Parathyroid adenoma (tissue), 2 donors: Measurements from ENCODE around the gene DNAJC5.

Source experiments
- H2AFZ ChIP-seq: fragments of 300-600 bp; sonication (generic); one replicate; pipeline ENCODE4 v1.7.0; 2017; ENCODE audit warnings: antibody characterized with exemption, mild to moderate bottlenecking
- H3K27ac ChIP-seq: fragments of 300-600 bp; sonication (generic); one replicate; pipeline ENCODE4 v1.7.0; 2017
- H3K27me3 ChIP-seq: fragments of 300-600 bp; sonication (generic); one replicate; pipeline ENCODE4 v1.7.0; 2017; ENCODE audit warnings: low read length; ENCODE audit not compliant: control insufficient read depth, insufficient read depth
- H3K36me3 ChIP-seq: fragments of 300-600 bp; sonication (generic); one replicate; pipeline ENCODE4 v1.7.0; 2017; ENCODE audit warnings: low read length; ENCODE audit not compliant: control insufficient read depth, insufficient read depth
- H3K4me1 ChIP-seq: fragments of 300-600 bp; sonication (generic); one replicate; pipeline ENCODE4 v1.7.0; 2017; ENCODE audit warnings: control low read depth
- H3K4me2 ChIP-seq: fragments of 300-600 bp; sonication (generic); one replicate; pipeline ENCODE4 v1.7.0; 2017; ENCODE audit warnings: low read length
- H3K4me3 ChIP-seq: fragments of 300-600 bp; sonication (generic); one replicate; pipeline ENCODE4 v1.7.0; 2017; ENCODE audit warnings: low read depth, low read length
- H3K79me2 ChIP-seq: fragments of 300-600 bp; sonication (generic); one replicate; pipeline ENCODE4 v1.7.0; 2017; ENCODE audit warnings: control low read depth
- H3K9ac ChIP-seq: fragments of 300-600 bp; sonication (generic); one replicate; pipeline ENCODE4 v1.7.0; 2017; ENCODE audit warnings: mild to moderate bottlenecking
- H3K9me3 ChIP-seq: fragments of 300-600 bp; sonication (generic); one replicate; pipeline ENCODE4 v1.7.0; 2017; ENCODE audit warnings: low read length; ENCODE audit not compliant: control insufficient read depth
- TF ChIP-seq, protein P1 (sequence below): fragments of 300-600 bp; sonication (generic); IDR thresholded peaks from one replicate; pipeline ENCODE4 v1.7.0; 2017; ENCODE audit warnings: antibody characterized with exemption, mild to moderate bottlenecking
- donor health status: primary hyperparathyroidism.

DNAJC5 gene

DNA sequence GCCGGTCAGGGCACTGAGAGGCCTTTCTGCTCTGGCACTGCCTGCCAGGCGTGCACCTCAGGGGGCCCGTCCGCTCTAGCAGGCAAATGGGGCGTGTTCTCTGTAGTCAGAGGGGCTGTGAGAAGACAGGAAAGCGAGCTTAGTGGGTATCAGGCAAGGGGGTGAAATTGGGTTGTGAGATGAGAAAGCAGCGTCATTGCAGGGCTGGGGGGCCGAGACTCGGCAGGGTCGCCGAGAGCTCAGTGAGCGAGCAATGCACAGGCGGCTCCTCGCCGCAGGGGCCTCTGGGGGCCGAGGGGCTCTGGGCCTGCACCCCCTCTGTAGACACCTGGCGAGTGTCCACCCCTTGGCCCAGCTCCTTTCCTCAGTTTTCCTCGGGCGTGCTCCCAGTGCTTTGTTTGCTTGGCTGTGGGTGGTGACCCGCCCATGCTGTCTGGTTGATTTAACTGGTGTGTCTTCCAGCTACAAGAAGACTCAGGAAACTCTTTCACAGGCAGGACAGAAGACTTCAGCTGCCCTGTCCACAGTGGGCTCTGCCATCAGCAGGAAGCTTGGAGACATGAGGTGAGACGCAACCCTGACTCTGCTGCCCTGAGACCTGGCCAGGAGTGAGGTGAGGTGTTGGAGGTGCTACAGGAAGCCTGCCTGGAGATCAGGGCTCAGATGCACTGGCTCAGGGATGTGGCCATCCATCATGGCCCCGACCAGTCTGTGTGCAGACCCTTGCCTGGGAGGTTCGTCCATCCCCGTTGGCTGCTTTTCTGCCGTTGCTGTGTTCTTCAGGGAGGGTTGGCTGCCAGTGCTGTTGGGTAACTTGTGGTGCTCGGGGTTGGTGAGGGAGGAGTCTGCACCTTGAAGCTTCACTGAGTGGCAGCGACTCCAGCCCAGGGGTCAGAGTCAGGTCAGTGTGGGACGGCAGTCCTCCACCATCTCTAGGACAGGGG lies 12.4 kb upstream of the DNAJC5 start:
- Histone ChIP-seq H3K4me3 (no peak overlapping the region), H2AFZ (no peak overlapping the region), H3K27me3 (no peaks in the 10 kb centered on the region), H3K36me3 (no peaks in the 10 kb centered on the region), H3K4me1 (no peaks in the 10 kb centered on the region), H3K4me2 (no peak overlapping the region), H3K9me3 (no peaks in the 10 kb centered on the region), H3K79me2 (peaks cover 41% of the 10 kb centered on the region), H3K27ac (no peak overlapping the region), H3K9ac (no peak overlapping the region)
- TF ChIP-seq, protein P1, sequence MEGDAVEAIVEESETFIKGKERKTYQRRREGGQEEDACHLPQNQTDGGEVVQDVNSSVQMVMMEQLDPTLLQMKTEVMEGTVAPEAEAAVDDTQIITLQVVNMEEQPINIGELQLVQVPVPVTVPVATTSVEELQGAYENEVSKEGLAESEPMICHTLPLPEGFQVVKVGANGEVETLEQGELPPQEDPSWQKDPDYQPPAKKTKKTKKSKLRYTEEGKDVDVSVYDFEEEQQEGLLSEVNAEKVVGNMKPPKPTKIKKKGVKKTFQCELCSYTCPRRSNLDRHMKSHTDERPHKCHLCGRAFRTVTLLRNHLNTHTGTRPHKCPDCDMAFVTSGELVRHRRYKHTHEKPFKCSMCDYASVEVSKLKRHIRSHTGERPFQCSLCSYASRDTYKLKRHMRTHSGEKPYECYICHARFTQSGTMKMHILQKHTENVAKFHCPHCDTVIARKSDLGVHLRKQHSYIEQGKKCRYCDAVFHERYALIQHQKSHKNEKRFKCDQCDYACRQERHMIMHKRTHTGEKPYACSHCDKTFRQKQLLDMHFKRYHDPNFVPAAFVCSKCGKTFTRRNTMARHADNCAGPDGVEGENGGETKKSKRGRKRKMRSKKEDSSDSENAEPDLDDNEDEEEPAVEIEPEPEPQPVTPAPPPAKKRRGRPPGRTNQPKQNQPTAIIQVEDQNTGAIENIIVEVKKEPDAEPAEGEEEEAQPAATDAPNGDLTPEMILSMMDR = no peak

DNA sequence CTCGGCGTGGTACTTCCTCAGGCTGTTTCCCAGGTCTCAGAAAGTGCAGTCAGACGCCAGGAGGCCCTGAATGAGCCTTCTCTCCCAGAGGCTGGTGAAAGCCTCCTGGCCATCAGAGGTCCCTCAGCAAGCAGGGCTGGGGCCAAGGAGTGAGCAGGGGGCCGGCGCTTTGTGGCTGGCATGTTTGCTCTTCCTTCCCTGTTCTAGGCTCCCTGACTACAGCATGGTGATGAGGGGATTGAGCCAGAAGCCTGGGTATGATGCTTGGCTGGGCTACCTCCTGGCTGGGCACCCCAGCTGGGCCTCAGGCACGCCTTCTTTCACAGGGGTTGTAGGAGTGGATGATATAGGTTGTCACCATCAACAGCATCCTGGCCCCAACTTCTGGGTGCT lies 11.7 kb upstream of the DNAJC5 start:
- Histone ChIP-seq H3K79me2 (peaks cover 35% of the 10 kb centered on the region), H3K4me1 (no peaks in the 10 kb centered on the region), H2AFZ (no peak overlapping the region), H3K4me2 (no peak overlapping the region), H3K9ac (no peak overlapping the region), H3K9me3 (no peaks in the 10 kb centered on the region), H3K4me3 (no peak overlapping the region), H3K27ac (no peak overlapping the region), H3K36me3 (no peaks in the 10 kb centered on the region), H3K27me3 (no peaks in the 10 kb centered on the region)
- TF ChIP-seq, protein P1 = no peak

DNA sequence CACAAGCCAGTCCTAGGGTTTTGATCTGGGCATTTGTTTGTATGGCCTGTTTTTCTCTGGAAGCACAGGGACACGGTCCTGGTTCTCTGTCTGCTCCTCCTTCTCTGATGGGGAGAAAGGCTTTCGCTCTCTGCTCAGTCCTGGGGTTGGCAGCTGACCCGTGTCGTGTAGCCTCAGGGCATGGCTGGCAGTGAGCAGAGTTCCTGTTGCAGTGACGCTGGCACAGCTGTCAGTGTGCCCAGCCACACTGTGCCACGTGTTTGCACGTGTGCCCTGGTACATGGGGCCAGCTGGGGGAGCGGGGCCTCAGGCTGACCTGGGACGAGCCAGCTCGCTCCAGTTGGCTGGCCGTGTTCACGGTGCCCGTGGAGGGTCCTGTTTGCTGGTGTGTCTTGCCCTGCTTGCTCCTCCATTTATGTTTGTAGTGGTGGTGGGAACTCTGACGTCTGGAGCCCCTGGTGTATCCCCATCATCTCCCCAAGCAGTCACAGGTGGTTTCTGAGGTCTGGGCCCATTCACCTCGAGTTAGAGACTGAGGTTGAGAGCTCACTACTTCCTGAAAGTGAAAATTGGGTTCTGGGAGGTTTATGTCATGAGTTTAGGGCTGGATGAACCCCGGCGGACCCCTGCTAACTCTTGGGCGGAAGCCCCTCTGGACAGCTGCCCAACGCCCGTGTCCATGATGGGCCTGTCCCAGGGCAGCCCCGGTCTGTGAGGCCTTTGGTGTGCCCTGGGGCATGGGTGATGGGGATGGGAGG lies 10.2 kb upstream of the DNAJC5 start:
- H3K9me3 ChIP-seq = no peaks in the 10 kb centered on the region
- H3K4me2 ChIP-seq = no peak overlapping the region
- no peaks in the 10 kb centered on the region for H3K4me1 ChIP-seq
- no peak overlapping the region for H3K9ac ChIP-seq
- TF ChIP-seq, protein P1 = no peak
- no peak overlapping the region for H2AFZ ChIP-seq
- no peak overlapping the region for H3K4me3 ChIP-seq
- no peaks in the 10 kb centered on the region for H3K36me3 ChIP-seq
- no peak overlapping the region for H3K27ac ChIP-seq
- peaks cover 26% of the 10 kb centered on the region for H3K79me2 ChIP-seq
- H3K27me3 ChIP-seq = no peaks in the 10 kb centered on the region

DNA sequence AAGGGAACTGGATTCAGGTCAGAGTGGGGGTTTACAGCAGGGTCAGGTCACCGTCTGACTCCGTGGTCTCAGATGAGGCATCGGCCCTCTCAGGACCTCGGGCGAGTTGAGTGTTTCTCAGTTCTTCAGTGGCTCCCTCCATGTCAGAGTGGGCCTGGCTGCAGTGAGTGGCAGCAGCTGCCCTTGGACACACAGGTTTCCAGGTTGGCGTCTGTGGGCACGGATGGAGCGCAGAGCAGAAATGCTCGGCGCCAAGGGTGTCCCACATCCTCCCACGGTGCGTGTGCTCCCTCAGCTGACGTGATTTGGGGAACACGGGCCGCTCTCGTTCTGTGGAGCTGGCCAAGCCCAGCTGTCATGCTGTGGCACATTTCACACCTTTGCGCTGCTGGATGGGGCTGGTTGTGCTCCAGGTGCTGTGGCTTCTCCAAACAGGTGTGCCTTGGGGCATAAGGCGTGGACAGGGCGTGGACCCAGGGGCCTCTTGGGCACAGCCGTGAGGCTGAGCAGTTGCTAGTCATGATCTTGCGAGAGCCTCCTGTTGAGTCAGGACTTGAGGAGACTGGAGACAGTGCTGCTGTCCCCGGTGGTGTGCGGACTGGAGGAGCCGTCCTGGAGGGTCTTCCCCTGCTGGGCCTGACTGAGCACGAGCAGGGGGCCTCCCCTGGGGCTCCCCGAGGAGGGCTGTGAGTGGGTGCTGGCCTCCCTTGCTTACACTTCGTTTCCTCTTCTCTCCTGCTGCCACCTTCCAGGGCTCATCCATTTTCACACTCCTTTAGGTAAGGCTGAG lies 9.5 kb upstream of the DNAJC5 start:
- Histone ChIP-seq H3K4me2 (no peak overlapping the region), H3K27ac (no peak overlapping the region), H3K79me2 (peaks cover 26% of the 10 kb centered on the region), H2AFZ (no peak overlapping the region), H3K36me3 (no peaks in the 10 kb centered on the region), H3K4me1 (no peaks in the 10 kb centered on the region), H3K4me3 (no peak overlapping the region), H3K9me3 (no peaks in the 10 kb centered on the region), H3K9ac (no peak overlapping the region), H3K27me3 (no peaks in the 10 kb centered on the region)
- TF ChIP-seq, protein P1 = no peak
